ENCODE data around the gene SNRPB.

DNA sequence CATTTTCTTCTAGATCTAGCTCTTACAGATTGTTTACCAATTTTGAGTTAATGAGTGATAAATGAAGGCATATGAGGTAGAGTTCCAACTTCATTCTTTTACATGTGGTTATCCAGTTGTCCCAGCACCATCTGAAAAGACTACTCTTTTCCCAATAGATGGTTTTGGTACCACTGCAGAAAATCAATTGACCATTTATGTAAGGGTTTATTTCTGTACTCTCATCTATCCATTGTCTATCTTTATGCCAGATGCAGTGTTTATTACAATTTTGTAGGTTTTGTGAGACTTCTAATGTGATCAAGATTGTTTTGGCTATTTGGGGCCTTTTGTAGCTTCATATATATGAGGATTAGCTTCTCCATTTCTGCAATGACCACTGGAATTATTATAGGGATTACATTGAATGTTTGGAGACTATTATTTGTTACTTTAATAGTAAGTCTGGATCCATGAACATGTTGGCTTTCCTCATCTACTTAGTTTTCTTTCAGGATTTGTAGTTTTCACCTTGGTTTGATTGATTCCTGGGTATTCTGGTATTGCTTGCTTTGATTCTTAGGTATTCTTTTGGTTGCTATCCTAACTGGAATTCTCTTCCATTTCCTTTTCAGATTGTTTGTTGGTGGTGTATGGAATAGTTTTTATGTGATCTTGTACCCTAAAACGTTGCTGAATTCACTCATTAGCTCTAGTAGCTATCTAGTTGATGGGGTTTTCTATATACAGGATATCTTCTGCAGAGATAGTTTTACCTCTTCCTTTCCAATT lies 10.4 kb downstream of the SNRPB start:
- TF ChIP-seq, protein P1, sequence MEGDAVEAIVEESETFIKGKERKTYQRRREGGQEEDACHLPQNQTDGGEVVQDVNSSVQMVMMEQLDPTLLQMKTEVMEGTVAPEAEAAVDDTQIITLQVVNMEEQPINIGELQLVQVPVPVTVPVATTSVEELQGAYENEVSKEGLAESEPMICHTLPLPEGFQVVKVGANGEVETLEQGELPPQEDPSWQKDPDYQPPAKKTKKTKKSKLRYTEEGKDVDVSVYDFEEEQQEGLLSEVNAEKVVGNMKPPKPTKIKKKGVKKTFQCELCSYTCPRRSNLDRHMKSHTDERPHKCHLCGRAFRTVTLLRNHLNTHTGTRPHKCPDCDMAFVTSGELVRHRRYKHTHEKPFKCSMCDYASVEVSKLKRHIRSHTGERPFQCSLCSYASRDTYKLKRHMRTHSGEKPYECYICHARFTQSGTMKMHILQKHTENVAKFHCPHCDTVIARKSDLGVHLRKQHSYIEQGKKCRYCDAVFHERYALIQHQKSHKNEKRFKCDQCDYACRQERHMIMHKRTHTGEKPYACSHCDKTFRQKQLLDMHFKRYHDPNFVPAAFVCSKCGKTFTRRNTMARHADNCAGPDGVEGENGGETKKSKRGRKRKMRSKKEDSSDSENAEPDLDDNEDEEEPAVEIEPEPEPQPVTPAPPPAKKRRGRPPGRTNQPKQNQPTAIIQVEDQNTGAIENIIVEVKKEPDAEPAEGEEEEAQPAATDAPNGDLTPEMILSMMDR (conservative IDR thresholded peaks at IDR 0.05 in 1 of 2, IDR thresholded peaks at IDR 0.05 in 1 of 2; ENCODE audit: low read depth in 1 of 2, low read length in 2 of 2), result no peak
- no peak for TF ChIP-seq EZH2 (IDR thresholded peaks at IDR 0.05; ENCODE audit: low read length, missing control alignments)

Measured in fibroblast of lung (primary cell).